Uterus (tissue), 2 donors: ENCODE results near the gene CCDC137.

ENCODE experiments used
- CTCF ChIP-seq, 4 experiments: fragments of 200-600 bp in 2 of 4; fragments of 450-650 bp in 2 of 4; sonication (generic) in 2 of 4; IDR thresholded peaks; one replicate each; pipeline ENCODE4 v1.5.1; 2016 to 2019; ENCODE audit warnings: antibody characterized with exemption in 4 of 4, mild to moderate bottlenecking in 2 of 4, moderate library complexity in 1 of 4
- POLR2A ChIP-seq, 2 donors: fragments of 450-650 bp; IDR thresholded peaks; one replicate each; pipeline ENCODE4 v1.6.1; 2016; ENCODE audit warnings: antibody characterized with exemption in 2 of 2, mild to moderate bottlenecking in 1 of 2, moderate library complexity in 1 of 2

DNA sequence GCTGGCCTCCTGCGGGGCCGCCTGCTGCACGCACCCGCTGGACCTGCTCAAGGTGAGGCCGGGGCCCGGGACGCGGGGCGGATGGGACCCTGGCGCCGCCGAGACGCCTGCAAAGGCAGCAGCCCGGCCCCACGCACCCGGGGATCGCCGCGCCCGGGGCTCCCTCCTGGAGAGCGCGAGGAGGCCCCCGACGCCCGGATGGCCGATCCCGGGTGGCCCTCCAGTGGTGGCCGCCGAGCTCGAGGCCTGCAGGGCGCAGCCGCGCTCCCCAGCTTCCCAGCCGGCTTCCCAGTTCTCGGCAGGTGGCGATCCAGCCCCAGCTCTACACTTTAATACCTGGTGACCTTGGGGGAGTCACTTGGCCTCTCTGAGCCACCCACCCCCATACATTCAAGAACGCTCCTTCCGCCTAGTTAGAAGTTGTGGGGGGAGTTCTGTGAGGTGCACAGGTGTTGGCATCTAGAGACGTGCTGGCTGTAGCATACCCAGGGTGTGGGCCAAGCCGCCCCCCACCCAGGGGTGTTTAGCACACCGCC is 46.0 kb downstream of the CCDC137 start:
- TF ChIP-seq CTCF (IDR thresholded peaks at IDR 0.05) (no peak), POLR2A (IDR thresholded peaks at IDR 0.05) (no peak)
